WTC11 (cell line): ENCODE results near the gene RMDN3.

Source experiments
- CBFB ChIP-seq: sonication (generic); formaldehyde crosslinking; IDR thresholded peaks from 2 replicates; pipeline ENCODE4 v1.8.1; 2022; ENCODE audit warnings: mild to moderate bottlenecking, low read depth, missing genetic modification reagents
- CTCF ChIP-seq: fragments of 200-600 bp; IDR thresholded peaks from 2 replicates; pipeline ENCODE4 v1.8.0; 2022; ENCODE audit warnings: antibody characterized with exemption
- FOXP1 ChIP-seq: sonication (generic); formaldehyde crosslinking; IDR thresholded peaks from 2 replicates; pipeline ENCODE4 v1.8.0; 2022; ENCODE audit warnings: missing genetic modification reagents, mild to moderate bottlenecking, moderate library complexity, borderline replicate concordance
- GRHL2 ChIP-seq: fragments of 250-450 bp; sonication (Bioruptor Pico); IDR thresholded peaks from 2 replicates; pipeline ENCODE4 v1.8.0; 2022; ENCODE audit warnings: mild to moderate bottlenecking, moderate library complexity; ENCODE audit not compliant: insufficient replicate concordance, severe bottlenecking
- MAX ChIP-seq: sonication (generic); formaldehyde crosslinking; IDR thresholded peaks from 2 replicates; pipeline ENCODE4 v1.8.0; 2022; ENCODE audit warnings: mild to moderate bottlenecking, missing genetic modification reagents
- MLX ChIP-seq: sonication (generic); formaldehyde crosslinking; IDR thresholded peaks from 2 replicates; pipeline ENCODE4 v1.8.1; 2023; ENCODE audit warnings: mild to moderate bottlenecking, missing genetic modification reagents, moderate library complexity
- NR2C2 ChIP-seq: sonication (generic); formaldehyde crosslinking; IDR thresholded peaks from 2 replicates; pipeline ENCODE4 v1.8.0; 2022; ENCODE audit warnings: mild to moderate bottlenecking, missing genetic modification reagents
- NR3C1 ChIP-seq: sonication (generic); formaldehyde crosslinking; conservative IDR thresholded peaks from 2 replicates; pipeline ENCODE4 v1.8.1; 2023; ENCODE audit warnings: low read depth, mild to moderate bottlenecking, missing genetic modification reagents
- PREB ChIP-seq: sonication (generic); formaldehyde crosslinking; IDR thresholded peaks from 2 replicates; pipeline ENCODE4 v1.8.1; 2022; ENCODE audit warnings: mild to moderate bottlenecking, missing genetic modification reagents, moderate library complexity, borderline replicate concordance
- RELA ChIP-seq: sonication (generic); formaldehyde crosslinking; IDR thresholded peaks from 2 replicates; pipeline ENCODE4 v1.8.1; 2022; ENCODE audit warnings: missing genetic modification reagents, mild to moderate bottlenecking, borderline replicate concordance
- ZNF512 ChIP-seq: sonication (generic); formaldehyde crosslinking; IDR thresholded peaks from 2 replicates; pipeline ENCODE4 v1.8.1; 2022; ENCODE audit warnings: missing genetic modification reagents, borderline replicate concordance
- ZNF671 ChIP-seq: fragments of 250-450 bp; sonication (Bioruptor Pico); IDR thresholded peaks from 2 replicates; pipeline ENCODE4 v1.8.0; 2021; ENCODE audit warnings: mild to moderate bottlenecking
- TF ChIP-seq, protein P1 (sequence below): sonication (generic); formaldehyde crosslinking; conservative IDR thresholded peaks from 2 replicates; pipeline ENCODE4 v1.8.1; 2022; ENCODE audit warnings: mild to moderate bottlenecking, missing genetic modification reagents

DNA sequence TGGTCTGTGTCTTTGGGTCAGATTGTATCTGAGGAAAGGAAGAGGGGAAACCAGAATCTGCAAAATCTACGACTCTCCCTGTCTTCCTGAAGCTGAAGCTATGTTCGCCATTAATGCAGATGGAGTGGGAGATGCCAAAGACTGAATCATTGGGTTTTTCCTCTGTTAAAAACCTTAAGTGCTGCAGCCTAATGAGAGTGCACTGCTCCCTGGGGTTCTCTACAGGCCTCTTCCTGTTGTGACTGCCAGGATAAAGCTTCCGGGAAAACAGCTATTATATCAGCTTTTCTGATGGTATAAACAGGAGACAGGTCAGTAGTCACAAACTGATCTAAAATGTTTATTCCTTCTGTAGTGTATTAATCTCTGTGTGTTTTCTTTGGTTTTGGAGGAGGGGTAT lies 24.0 kb downstream of the RMDN3 start:
- TF ChIP-seq, protein P1, sequence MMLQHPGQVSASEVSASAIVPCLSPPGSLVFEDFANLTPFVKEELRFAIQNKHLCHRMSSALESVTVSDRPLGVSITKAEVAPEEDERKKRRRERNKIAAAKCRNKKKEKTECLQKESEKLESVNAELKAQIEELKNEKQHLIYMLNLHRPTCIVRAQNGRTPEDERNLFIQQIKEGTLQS: no peak
- no peak for TF ChIP-seq CTCF
- no peak for TF ChIP-seq CBFB (CRISPR knock-in tag)
- TF ChIP-seq GRHL2 (CRISPR knock-in tag): no peak
- TF ChIP-seq FOXP1 (CRISPR knock-in tag): no peak
- TF ChIP-seq ZNF512 (CRISPR knock-in tag): no peak
- TF ChIP-seq NR3C1 (CRISPR knock-in tag): no peak
- TF ChIP-seq NR2C2 (CRISPR knock-in tag): no peak
- TF ChIP-seq RELA (CRISPR knock-in tag): no peak
- TF ChIP-seq ZNF671 (CRISPR knock-in tag): no peak
- TF ChIP-seq MLX: no peak
- TF ChIP-seq MAX: no peak
- no peak for TF ChIP-seq PREB
